Gastroesophageal sphincter (tissue), 3 donors: ENCODE measurements around the gene DPYSL4.

Experiments
- CTCF ChIP-seq, 4 experiments: fragments of 200-600 bp in 2 of 4; fragments of 450-650 bp in 2 of 4; sonication (generic) in 1 of 4; IDR thresholded peaks; one replicate each; pipeline ENCODE4 v1.5.1; 2017 to 2019; ENCODE audit warnings: antibody characterized with exemption in 4 of 4, mild to moderate bottlenecking in 2 of 4, moderate library complexity in 2 of 4
- EP300 ChIP-seq: sonication (generic); formaldehyde crosslinking; IDR thresholded peaks from one replicate; pipeline ENCODE4 v1.6.1; 2017; ENCODE audit warnings: antibody characterized with exemption, mild to moderate bottlenecking
- POLR2A ChIP-seq, 2 donors: fragments of 450-650 bp; IDR thresholded peaks; one replicate each; pipeline ENCODE4 v1.6.1; 2017; ENCODE audit warnings: antibody characterized with exemption in 2 of 2, mild to moderate bottlenecking in 2 of 2, moderate library complexity in 1 of 2
- POLR2AphosphoS5 ChIP-seq: sonication (generic); formaldehyde crosslinking; IDR thresholded peaks from one replicate; pipeline ENCODE4 v1.6.1; 2017; ENCODE audit warnings: antibody characterized with exemption

DNA sequence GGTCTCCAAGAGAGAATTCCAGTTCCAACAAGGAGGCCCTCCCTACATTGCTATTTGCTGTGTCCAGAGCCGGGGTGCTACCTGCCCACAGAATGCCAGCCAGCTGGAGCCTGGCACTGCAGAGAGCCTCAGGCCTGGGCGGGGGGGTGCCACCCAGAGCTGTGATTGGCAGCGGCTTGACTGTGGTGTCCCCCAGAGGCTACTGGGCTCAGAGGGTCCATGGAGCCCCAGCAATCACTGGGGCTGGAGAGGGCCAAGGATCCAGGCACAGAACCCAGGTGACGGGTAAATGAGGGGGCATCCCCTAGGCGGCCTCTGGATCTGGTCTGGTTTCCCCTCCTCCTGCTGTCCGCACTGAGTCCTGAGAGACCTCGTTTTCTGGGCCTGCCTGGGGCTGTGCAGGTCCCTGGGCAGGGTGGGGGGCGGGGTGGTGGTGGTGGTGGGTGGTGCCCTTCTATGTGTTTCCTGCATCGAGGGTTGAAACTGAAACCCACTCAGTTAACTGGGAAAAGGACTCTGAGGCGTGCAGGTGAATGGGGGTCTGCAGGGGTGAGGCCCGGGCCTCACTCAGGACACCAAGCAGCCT is 12.6 kb downstream of the DPYSL4 start:
- TF ChIP-seq CTCF (IDR thresholded peaks at IDR 0.05) (no peak), POLR2AphosphoS5 (no peak), POLR2A (IDR thresholded peaks at IDR 0.05) (no peak), EP300 (no peak)
